ENCODE measurements around the gene TTLL9.
"Not testable (repeated sequence)": the region's sequence is repeated elsewhere in the genome, so short reads cannot be mapped to it uniquely, and the experiment has no call there.

The TTLL9 gene

GRCh38 chr20:31879143-31879987, 8.9 kb downstream of the TTLL9 start:
- peak; percentile 87 for DNase-seq (ENCODE audit: low read depth)

- DNase-seq (ENCODE audit: low read depth), result no peak
These were observed 11.5 kb downstream of the TTLL9 start for GRCh38 chr20:31881945-31882344.

GRCh38 chr20:31883829-31884228, 13.4 kb downstream of the TTLL9 start:
- no peak for DNase-seq (ENCODE audit: low read depth)

DNA sequence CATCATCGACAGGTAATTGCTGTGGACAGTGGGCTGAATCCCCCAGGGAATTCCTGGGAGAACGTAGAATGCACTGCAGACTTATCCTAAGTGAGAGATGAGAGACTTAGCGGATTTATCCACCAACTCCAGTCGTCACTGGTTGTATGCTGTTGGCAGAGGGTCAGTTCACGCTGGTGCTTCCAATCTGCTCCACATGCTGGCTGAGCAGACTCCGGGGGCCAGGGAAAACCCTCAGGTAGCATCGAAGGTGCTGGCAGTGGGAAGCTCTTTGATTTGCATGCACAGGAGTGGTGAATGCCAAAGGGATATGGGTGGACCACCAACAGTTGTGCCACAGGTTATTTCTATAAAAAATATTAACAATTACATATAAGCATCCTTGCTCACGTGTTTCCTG, 20.2 kb downstream of the TTLL9 start:
- no peak for DNase-seq (ENCODE audit: low read depth)

GRCh38 chr20:31894980-31895675, 24.7 kb downstream of the TTLL9 start:
- no peak for DNase-seq (ENCODE audit: low read depth)

GRCh38 chr20:31896049-31896448, 25.6 kb downstream of the TTLL9 start:
- no peak for DNase-seq (ENCODE audit: low read depth)

DNA sequence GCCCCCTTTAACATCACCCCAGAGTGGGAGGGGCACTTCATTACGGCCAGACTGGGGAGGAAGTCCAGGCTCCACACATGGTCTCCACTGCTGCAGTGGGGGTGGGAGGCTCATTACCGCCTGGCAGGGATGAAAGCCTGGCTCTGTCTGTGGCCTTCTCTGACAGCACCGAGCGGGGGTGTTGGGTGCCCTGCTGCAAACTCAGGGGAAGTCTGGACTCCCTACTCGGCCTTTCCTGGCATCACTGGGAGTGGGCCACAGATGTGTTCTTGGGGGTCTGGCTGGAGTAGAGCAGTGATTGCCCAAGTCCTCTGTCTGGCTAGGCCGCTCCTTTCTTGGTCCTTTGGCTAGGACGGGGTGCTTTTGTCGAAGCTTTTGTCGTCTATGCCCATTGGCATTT, 27.1 kb downstream of the TTLL9 start:
- DNase-seq (ENCODE audit: low read depth), result no peak

- no peak for DNase-seq (ENCODE audit: low read depth)
These were observed 31.2 kb downstream of the TTLL9 start for GRCh38 chr20:31901615-31902014.

- no peak for DNase-seq (ENCODE audit: low read depth)
These were observed 33.4 kb downstream of the TTLL9 start for GRCh38 chr20:31903627-31904386.

- DNase-seq (ENCODE audit: low read depth), result no peak
These were observed 35.6 kb downstream of the TTLL9 start for GRCh38 chr20:31906001-31906400.

- DNase-seq (ENCODE audit: low read depth), result no peak
These were observed 36.6 kb downstream of the TTLL9 start for GRCh38 chr20:31907046-31907445.

GRCh38 chr20:31908016-31908415, 37.6 kb downstream of the TTLL9 start:
- no peak for DNase-seq (ENCODE audit: low read depth)

DNA sequence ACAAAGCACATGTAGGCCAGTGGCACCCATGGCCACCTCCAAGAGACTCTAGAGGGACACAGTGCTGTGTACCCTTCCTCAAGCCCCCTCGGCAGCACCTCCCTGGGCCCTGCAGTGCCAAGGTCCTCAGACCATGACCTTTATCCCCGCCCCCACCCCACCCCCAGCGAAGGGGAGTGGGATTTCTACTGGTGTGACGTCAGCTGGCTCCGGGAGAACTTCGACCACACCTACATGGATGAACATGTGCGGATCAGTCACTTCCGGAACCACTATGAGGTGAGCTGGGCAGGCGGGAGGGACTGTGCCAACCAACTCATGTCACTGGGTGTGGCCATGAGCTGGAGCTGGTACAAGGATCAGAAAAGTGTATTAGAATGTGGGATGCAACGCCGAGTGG, 38.0 kb downstream of the TTLL9 start:
- no peak for DNase-seq (ENCODE audit: low read depth)

DNA sequence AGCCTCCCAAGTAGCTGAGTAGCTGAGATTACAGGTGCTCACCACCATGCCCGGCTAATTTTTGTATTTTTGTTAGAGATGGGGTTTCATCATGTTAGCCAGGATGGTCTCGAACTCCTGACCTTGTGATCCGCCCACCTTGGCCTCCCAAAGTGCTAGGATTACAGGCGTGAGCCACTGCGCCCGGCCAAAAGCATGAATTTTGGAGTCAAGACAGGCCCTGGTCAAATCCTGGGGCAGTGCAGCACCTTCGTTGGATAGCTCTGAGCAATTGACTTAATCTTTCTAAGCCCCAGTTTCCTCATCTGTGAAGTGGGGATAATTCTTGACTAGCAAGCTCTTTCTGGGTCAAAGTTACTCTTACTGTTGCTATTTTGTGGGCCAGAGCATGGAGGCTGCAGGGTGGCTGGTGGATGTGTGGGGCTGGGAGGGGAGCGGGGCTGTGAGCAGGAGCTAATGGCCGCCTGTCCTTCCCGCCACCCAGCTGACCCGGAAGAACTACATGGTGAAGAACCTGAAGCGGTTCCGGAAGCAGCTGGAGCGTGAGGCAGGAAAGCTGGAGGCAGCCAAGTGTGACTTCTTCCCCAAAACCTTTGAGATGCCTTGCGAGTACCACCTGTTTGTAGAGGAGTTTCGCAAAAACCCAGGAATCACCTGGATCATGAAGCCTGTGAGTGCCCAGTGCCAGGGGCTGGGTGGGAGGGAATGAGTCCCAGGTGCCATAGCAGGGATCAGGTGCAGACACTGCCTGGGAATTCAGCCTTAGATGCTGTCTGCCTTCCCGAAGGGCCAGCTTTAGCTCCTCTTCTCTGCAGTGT, 39.0 kb downstream of the TTLL9 start:
- DNase-seq (ENCODE audit: low read depth), result no peak

DNA sequence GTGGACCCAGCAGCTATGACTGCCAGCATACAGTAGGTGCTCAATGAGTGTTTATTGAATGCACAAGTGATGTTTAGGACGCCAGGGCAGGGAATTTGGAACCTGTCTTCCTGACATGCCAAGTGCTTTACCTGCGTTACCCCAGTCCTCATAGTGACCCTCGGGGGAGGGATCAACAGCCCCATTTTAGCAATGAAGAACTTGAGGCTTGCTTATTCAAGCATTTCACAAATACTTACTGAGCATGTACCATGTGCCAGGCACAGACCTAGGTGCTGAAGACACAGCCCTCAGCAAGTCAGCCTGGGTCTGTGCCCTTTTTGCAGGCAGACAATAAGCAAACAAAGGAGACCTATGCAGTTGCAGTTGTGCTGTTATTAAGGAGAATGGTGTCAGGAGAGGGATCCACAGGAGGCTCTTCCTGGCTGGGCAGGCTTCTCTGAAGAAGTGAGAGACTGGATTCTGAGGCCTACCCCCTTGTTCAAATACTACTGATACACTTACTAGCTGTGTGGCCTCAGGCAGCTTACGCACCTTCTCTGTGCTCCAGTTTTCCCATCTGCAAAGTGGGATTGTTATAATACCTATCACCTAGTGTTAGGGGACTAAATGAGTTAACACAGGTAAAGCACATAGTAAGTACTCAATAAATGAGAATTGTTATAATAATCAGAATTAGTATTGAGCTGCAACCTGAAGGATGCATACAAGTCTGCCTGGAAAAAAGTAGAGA, 39.8 kb downstream of the TTLL9 start:
- no peak for DNase-seq (ENCODE audit: low read depth)

DNA sequence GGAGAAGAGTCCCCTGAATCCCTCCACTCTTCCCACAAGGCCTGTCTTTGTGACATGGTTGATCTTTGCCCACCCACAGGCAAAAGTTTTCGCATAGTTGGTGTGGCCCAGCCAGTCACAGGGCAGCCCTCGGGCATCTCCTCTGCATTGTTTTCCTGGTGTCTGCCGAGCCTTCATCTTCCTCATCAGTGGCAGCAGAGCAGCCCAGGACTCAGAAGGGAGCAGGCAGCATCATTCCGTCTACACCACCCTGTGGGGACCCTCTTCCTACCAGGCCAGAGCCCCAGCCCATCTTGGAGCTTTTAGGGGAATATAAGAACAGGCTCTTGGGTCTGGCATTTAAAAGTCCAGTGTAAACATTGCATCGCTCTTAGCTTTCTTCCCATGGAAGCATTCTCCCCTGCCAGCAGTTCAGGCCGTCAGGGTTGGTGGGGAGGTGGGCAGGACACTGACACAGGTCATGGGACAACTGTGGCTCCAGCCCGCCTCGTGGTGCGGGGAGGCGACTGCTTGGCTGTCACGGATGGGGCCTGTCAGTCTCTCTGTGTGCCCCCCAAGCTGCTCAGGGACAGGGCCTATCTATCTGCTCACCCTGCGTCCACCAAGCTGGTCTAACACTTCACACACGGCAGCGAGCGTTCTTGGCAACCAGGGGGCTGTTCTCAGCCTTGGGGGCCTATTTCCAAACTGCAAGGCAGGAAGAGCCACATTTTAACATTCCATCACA, 43.2 kb downstream of the TTLL9 start:
- no peak for DNase-seq (ENCODE audit: low read depth)

DNA sequence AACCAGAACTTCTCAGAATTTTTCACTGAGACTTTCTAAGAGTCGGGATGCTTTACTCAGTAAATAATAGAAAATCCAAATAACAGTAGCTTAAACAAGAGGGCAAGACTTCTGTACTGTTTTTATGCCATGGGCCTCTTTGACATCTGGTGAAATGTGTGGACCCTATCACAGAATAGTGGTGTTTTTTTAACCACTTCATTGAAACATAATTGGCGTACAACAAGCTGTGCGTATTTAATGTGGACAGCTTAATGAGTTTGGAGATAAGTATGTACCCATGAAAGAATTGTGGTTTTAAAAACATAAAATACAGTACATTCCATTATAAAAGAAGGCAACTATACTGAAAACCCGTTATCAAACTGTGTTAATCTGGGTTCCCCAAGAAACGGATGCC, 43.7 kb downstream of the TTLL9 start:
- DNase-seq (ENCODE audit: low read depth), result no peak

- DNase-seq (ENCODE audit: low read depth), result no peak
These were observed 45.3 kb downstream of the TTLL9 start for GRCh38 chr20:31915491-31916280.

GRCh38 chr20:31916708-31917107, 46.3 kb downstream of the TTLL9 start:
- DNase-seq (ENCODE audit: low read depth), result no peak

DNA sequence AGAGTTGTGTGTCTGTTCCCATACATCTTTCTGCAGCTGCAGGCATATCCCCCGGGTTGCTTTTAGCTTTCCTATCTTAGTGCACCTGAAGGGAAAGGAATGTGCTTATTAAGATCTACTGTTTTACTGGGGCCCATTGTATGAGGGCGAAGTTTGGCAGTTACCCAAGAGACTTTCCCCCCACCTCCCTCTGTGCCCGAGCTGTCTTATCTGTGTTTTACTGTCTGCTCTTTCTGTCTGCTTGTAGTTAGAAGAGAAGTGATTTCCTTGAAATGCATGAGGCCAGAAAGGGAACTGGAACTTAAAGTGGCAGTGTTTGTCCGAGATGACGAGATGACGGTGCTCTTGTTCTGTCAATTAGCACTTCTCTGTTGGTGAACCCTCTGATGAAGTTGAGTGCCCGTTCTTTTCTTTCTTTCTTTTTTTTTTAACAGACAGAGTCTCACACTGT, 47.6 kb downstream of the TTLL9 start:
- DNase-seq (ENCODE audit: low read depth), result not testable (repeated sequence)

Data from fibroblast of the conjunctiva (primary cell).